ENCODE measurements around the gene AUP1.

The AUP1 gene

DNA sequence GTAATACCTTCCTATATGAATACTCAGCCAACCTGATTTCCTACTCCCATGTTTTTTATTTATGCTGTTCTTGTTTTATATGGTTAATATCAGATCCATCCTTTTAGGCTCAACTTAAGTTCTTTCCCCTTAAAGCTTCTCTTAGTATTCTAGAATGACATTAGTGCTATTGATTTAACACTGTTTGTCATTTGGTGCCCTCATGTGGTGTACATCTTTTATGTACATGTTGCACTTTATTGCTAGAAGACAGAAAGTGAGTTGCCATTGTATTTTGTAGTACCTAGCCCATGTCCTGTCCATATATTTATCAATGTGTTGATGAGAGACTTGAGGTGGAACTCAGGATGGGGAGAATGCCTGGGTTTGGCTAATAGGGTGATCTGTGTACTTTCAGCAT is 2.7 kb upstream of the AUP1 start:
- H3K36me3 ChIP-seq (ENCODE audit: low read length): 0 out of 2 replicates have a peak, but pooled peaks cover 2% of the 10 kb centered on the region
- H2AFZ ChIP-seq (ENCODE audit: low read depth, low read length, severe bottlenecking): no peak overlapping the region
- H3F3A ChIP-seq (ENCODE audit: insufficient read depth): peaks cover 5% of the 10 kb centered on the region; the same call in 1 of the 2 replicates
- H3K79me2 ChIP-seq (ENCODE audit: insufficient read depth, low read length): peaks cover 23% of the 10 kb centered on the region
- no peak overlapping the region for H3K4me2 ChIP-seq (ENCODE audit: low read depth, low read length, poor library complexity, severe bottlenecking)
- TF ChIP-seq, protein P1, sequence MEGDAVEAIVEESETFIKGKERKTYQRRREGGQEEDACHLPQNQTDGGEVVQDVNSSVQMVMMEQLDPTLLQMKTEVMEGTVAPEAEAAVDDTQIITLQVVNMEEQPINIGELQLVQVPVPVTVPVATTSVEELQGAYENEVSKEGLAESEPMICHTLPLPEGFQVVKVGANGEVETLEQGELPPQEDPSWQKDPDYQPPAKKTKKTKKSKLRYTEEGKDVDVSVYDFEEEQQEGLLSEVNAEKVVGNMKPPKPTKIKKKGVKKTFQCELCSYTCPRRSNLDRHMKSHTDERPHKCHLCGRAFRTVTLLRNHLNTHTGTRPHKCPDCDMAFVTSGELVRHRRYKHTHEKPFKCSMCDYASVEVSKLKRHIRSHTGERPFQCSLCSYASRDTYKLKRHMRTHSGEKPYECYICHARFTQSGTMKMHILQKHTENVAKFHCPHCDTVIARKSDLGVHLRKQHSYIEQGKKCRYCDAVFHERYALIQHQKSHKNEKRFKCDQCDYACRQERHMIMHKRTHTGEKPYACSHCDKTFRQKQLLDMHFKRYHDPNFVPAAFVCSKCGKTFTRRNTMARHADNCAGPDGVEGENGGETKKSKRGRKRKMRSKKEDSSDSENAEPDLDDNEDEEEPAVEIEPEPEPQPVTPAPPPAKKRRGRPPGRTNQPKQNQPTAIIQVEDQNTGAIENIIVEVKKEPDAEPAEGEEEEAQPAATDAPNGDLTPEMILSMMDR (IDR thresholded peaks at IDR 0.05; ENCODE audit: insufficient read depth, low read length, poor library complexity, severe bottlenecking): peak; percentile 8
- TF ChIP-seq EZH2phosphoT487 (conservative IDR thresholded peaks at IDR 0.05; ENCODE audit: low read length): no peak
- no peak overlapping the region for H3K9ac ChIP-seq (ENCODE audit: low read length)
- H3K4me3 ChIP-seq (ENCODE audit: insufficient read depth, low read length, poor library complexity, severe bottlenecking): no peak overlapping the region
- no peaks in the 10 kb centered on the region for H4K20me1 ChIP-seq (ENCODE audit: low read depth, low read length)
- H3K27ac ChIP-seq (ENCODE audit: low read depth, low read length): no peak overlapping the region
- no peaks in the 10 kb centered on the region for H3K27me3 ChIP-seq (ENCODE audit: low read length)
- H3K9me3 ChIP-seq (ENCODE audit: insufficient read depth, low read length): no peaks in the 10 kb centered on the region
- H3K9me2 ChIP-seq (replicated peaks; ENCODE audit: insufficient read depth, low read length): no peaks in the 10 kb centered on the region

DNA sequence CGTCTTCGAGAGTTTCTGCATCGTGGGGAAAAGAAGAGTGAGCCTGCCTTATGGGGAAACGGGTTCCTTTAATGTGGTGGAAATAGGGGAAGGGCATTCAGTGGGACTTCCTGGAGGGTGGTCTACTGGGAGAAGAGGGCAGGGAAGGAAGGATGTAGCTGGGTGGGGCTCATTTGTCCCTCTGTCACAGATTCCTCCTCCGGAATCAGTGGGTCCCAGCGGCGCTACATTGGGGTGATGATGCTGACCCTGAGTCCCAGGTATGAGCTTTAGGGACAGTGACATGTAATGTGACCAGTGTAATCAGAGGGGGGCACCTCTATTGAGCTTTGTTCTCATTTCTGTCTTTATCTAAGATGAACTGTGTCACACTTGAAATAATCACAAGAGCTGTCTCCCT is 2.2 kb upstream of the AUP1 start:
- Histone ChIP-seq H4K20me1 (ENCODE audit: low read depth, low read length) (no peaks in the 10 kb centered on the region), H3K9ac (ENCODE audit: low read length) (peak overlapping the region; percentile 89), H2AFZ (ENCODE audit: low read depth, low read length, severe bottlenecking) (no peak overlapping the region), H3K4me2 (ENCODE audit: low read depth, low read length, poor library complexity, severe bottlenecking) (peak overlapping the region; percentile 83), H3K9me3 (ENCODE audit: insufficient read depth, low read length) (no peaks in the 10 kb centered on the region), H3K9me2 (replicated peaks; ENCODE audit: insufficient read depth, low read length) (no peaks in the 10 kb centered on the region), H3K36me3 (ENCODE audit: low read length) (peaks cover 7% of the 10 kb centered on the region), H3K27ac (ENCODE audit: low read depth, low read length) (no peak overlapping the region), H3F3A (ENCODE audit: insufficient read depth) (peaks cover 7% of the 10 kb centered on the region; the same call in 1 of the 2 replicates), H3K4me3 (ENCODE audit: insufficient read depth, low read length, poor library complexity, severe bottlenecking) (no peak overlapping the region), H3K79me2 (ENCODE audit: insufficient read depth, low read length) (peaks cover 23% of the 10 kb centered on the region), H3K27me3 (ENCODE audit: low read length) (no peaks in the 10 kb centered on the region)
- TF ChIP-seq, protein P1 (IDR thresholded peaks at IDR 0.05; ENCODE audit: insufficient read depth, low read length, poor library complexity, severe bottlenecking): no peak
- TF ChIP-seq EZH2phosphoT487 (conservative IDR thresholded peaks at IDR 0.05; ENCODE audit: low read length): no peak

DNA sequence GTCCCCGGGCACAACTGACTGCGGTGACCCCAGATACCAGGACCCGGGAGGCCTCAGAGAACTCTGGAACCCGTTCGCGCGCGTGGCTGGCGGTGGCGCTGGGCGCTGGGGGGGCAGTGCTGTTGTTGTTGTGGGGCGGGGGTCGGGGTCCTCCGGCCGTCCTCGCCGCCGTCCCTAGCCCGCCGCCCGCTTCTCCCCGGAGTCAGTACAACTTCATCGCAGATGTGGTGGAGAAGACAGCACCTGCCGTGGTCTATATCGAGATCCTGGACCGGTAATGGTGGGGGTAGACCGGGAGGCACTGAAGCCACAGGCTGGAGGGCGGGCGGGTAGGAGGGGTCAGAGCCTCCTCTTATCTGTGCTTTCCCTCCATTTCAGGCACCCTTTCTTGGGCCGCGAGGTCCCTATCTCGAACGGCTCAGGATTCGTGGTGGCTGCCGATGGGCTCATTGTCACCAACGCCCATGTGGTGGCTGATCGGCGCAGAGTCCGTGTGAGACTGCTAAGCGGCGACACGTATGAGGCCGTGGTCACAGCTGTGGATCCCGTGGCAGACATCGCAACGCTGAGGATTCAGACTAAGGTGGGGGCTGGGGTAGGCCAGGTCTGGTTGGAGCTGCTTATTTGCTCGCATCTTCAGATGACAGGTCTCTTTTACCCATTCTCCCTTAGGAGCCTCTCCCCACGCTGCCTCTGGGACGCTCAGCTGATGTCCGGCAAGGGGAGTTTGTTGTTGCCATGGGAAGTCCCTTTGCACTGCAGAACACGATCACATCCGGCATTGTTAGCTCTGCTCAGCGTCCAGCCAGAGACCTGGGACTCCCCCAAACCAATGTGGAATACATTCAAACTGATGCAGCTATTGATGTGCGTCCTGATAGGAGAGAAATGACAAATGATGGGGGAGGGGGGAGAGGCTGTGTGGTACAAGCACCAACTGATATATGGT is 1.0 kb upstream of the AUP1 start:
- Histone ChIP-seq H3K27me3 (ENCODE audit: low read length) (no peaks in the 10 kb centered on the region), H3K79me2 (ENCODE audit: insufficient read depth, low read length) (peaks cover 23% of the 10 kb centered on the region), H3K27ac (ENCODE audit: low read depth, low read length) (peak overlapping the region; percentile 67), H2AFZ (ENCODE audit: low read depth, low read length, severe bottlenecking) (peak overlapping the region; percentile 38), H3K4me3 (ENCODE audit: insufficient read depth, low read length, poor library complexity, severe bottlenecking) (peak overlapping the region; percentile 81), H3K9ac (ENCODE audit: low read length) (peak overlapping the region; percentile 89), H3K4me2 (ENCODE audit: low read depth, low read length, poor library complexity, severe bottlenecking) (peak overlapping the region; percentile 83), H3F3A (ENCODE audit: insufficient read depth) (peaks cover 10% of the 10 kb centered on the region; the same call in 1 of the 2 replicates), H3K36me3 (ENCODE audit: low read length) (peaks cover 11% of the 10 kb centered on the region), H4K20me1 (ENCODE audit: low read depth, low read length) (no peaks in the 10 kb centered on the region), H3K9me2 (replicated peaks; ENCODE audit: insufficient read depth, low read length) (no peaks in the 10 kb centered on the region), H3K9me3 (ENCODE audit: insufficient read depth, low read length) (no peaks in the 10 kb centered on the region)
- TF ChIP-seq, protein P1 (IDR thresholded peaks at IDR 0.05; ENCODE audit: insufficient read depth, low read length, poor library complexity, severe bottlenecking): no peak
- TF ChIP-seq EZH2phosphoT487 (conservative IDR thresholded peaks at IDR 0.05; ENCODE audit: low read length): no peak
